A549 (cell line): ENCODE results near the gene ITGAL. TPM values are rescaled to one million over a fixed set of nuclear protein-coding genes. Genes with fewer than 3 reads are reported as not detected.
A peak's percentile ranks its signal among the peaks of the same experiment; 100 is the strongest.

Source experiments
- ATAC-seq, 2 experiments: fragments of 200-7000 bp in 1 of 2; fragments of >200 bp in 1 of 2; cut with Nextera tagmentation in 1 of 2; cut with Tn5 transposase in 1 of 2; 3 replicates each; pipeline versions ENCODE4 v1.8.0 to v1.9.1; 2018 to 2020; ENCODE audit warnings: mild to moderate bottlenecking in 1 of 2, moderate library complexity in 1 of 2
- CTCF ChIA-PET: fragments of 300-600 bp; sonication (Branson Sonifier 250); formaldehyde crosslinking; extraction: SDS; loops from one replicate; lab custom pipeline; 2021; ENCODE audit warnings: antibody characterized with exemption, inconsistent platforms; lab: Yijun Ruan, JAX
- POLR2A ChIA-PET: fragments of 350-600 bp; formaldehyde crosslinking; extraction: SDS; loops from one replicate; lab custom pipeline; 2021; ENCODE audit warnings: antibody characterized with exemption, inconsistent platforms; lab: Yijun Ruan, JAX
- DNase-seq, 2 experiments: peaks; one replicate each; pipeline versions ENCODE4 v3.0.0 to v3.0.0-alpha.2; 2011 to 2016; ENCODE audit warnings: low read depth in 1 of 2, low spot score in 1 of 2
- FAIRE-seq: peaks from 2 replicates; lab custom pipeline; 2011; peaks lifted over from hg19 to GRCh38; lab: Jason Lieb, UNC
- H3K27ac ChIP-seq, 2 experiments: fragments of >200 bp; sonication (Bioruptor Twin); formaldehyde crosslinking; 3 replicates each; pipeline ENCODE4 v1.5.1; 2016 to 2017
- H3K4me1 ChIP-seq: fragments of >200 bp; sonication (Bioruptor Twin); formaldehyde crosslinking; 3 replicates; pipeline ENCODE4 v1.6.1; 2016
- H3K4me2 ChIP-seq: fragments of >200 bp; sonication (Bioruptor Twin); formaldehyde crosslinking; 3 replicates; pipeline ENCODE4 v1.6.1; 2016
- H3K4me3 ChIP-seq: fragments of >200 bp; sonication (Bioruptor Twin); formaldehyde crosslinking; 3 replicates; pipeline ENCODE4 v1.5.1; 2016
- H3K9me3 ChIP-seq: fragments of >200 bp; sonication (Bioruptor Twin); formaldehyde crosslinking; 3 replicates; pipeline ENCODE4 v1.6.1; 2016
- ATOH8 ChIP-seq: fragments of 250-450 bp; sonication (Bioruptor Pico); IDR thresholded peaks from 2 replicates; pipeline ENCODE4 v1.5.0; 2020; ENCODE audit warnings: low read depth, mild to moderate bottlenecking, moderate library complexity
- BCL3 ChIP-seq: fragments of >200 bp; sonication (Bioruptor Twin); formaldehyde crosslinking; IDR thresholded peaks from 3 replicates; pipeline ENCODE4 v1.6.1; 2016
- CEBPB ChIP-seq, 2 experiments: fragments of >200 bp in 1 of 2; sonication (Bioruptor Twin) in 1 of 2; formaldehyde crosslinking in 1 of 2; IDR thresholded peaks; 2 replicates each; pipeline ENCODE4 v1.6.1; 2012 to 2016
- CHD2 ChIP-seq: fragments of 150-350 bp; IDR thresholded peaks from 2 replicates; pipeline ENCODE4 v1.6.1; 2014; ENCODE audit warnings: low read length; ENCODE audit not compliant: partially characterized antibody
- E2F6 ChIP-seq: IDR thresholded peaks from 2 replicates; pipeline ENCODE4 v1.6.1; 2012; ENCODE audit warnings: low read depth, borderline replicate concordance
- EHF ChIP-seq: fragments of 250-450 bp; sonication (Bioruptor Pico); IDR thresholded peaks from 2 replicates; pipeline ENCODE4 v1.5.0; 2020; ENCODE audit warnings: mild to moderate bottlenecking
- FOXS1 ChIP-seq: fragments of 250-450 bp; sonication (Bioruptor Pico); IDR thresholded peaks from 2 replicates; pipeline ENCODE4 v1.5.0; 2020; ENCODE audit warnings: mild to moderate bottlenecking, moderate library complexity
- GATA3 ChIP-seq: IDR thresholded peaks from 2 replicates; pipeline ENCODE4 v1.6.1; 2012; ENCODE audit warnings: borderline replicate concordance
- HEYL ChIP-seq: fragments of 250-450 bp; sonication (Bioruptor Pico); IDR thresholded peaks from 2 replicates; pipeline ENCODE4 v1.8.0; 2021; ENCODE audit warnings: mild to moderate bottlenecking, moderate library complexity
- HMGXB4 ChIP-seq: fragments of 250-450 bp; sonication (Bioruptor Pico); IDR thresholded peaks from 2 replicates; pipeline ENCODE4 v1.5.0; 2021; ENCODE audit warnings: mild to moderate bottlenecking, moderate library complexity, borderline replicate concordance
- HOXB13 ChIP-seq: fragments of 250-450 bp; sonication (Bioruptor Pico); IDR thresholded peaks from 2 replicates; pipeline ENCODE4 v1.5.0; 2020; ENCODE audit warnings: low read depth, mild to moderate bottlenecking, moderate library complexity
- JUN ChIP-seq, 2 experiments: fragments of >200 bp; sonication (Bioruptor Twin); formaldehyde crosslinking; IDR thresholded peaks; 2 replicates in 1 of 2; 3 replicates in 1 of 2; pipeline ENCODE4 v1.6.1; 2016 to 2017
- MAX ChIP-seq: IDR thresholded peaks from 2 replicates; pipeline ENCODE4 v1.6.1; 2012
- MYC ChIP-seq: IDR thresholded peaks from 2 replicates; pipeline ENCODE4 v1.6.1; 2012; ENCODE audit warnings: mild to moderate bottlenecking, inconsistent platforms, low read length, improper control_type of control experiment, borderline replicate concordance
- NFE2L2 ChIP-seq: fragments of 150-350 bp; conservative IDR thresholded peaks from 2 replicates; pipeline ENCODE4 v1.6.1; 2014; ENCODE audit warnings: low read length
- NPAS2 ChIP-seq: fragments of 250-450 bp; sonication (Bioruptor Pico); IDR thresholded peaks from 2 replicates; pipeline ENCODE4 v1.8.0; 2022; ENCODE audit warnings: mild to moderate bottlenecking, moderate library complexity, borderline replicate concordance
- NR3C1 ChIP-seq: fragments of >200 bp; sonication (Bioruptor Twin); formaldehyde crosslinking; IDR thresholded peaks from 3 replicates; pipeline ENCODE4 v1.6.1; 2017
- PHF8 ChIP-seq: fragments of 200-600 bp; sonication (generic); IDR thresholded peaks from 2 replicates; pipeline ENCODE4 v1.6.1; 2016; ENCODE audit warnings: low read depth, mild to moderate bottlenecking, antibody characterized with exemption, moderate library complexity, borderline replicate concordance
- RAD21 ChIP-seq, 2 experiments: fragments of >200 bp in 1 of 2; sonication (Bioruptor Twin) in 1 of 2; formaldehyde crosslinking in 1 of 2; IDR thresholded peaks in 1 of 2; conservative IDR thresholded peaks in 1 of 2; 2 replicates in 1 of 2; 3 replicates in 1 of 2; pipeline ENCODE4 v1.6.1; 2012 to 2018; ENCODE audit warnings: inconsistent platforms in 1 of 2
- RNF2 ChIP-seq: fragments of 200-600 bp; sonication (generic); IDR thresholded peaks from 2 replicates; pipeline ENCODE4 v1.6.1; 2016; ENCODE audit warnings: low read depth, mild to moderate bottlenecking, antibody characterized with exemption, moderate library complexity, borderline replicate concordance
- USF2 ChIP-seq: fragments of 450-650 bp; IDR thresholded peaks from 2 replicates; pipeline ENCODE4 v1.6.1; 2014; ENCODE audit warnings: antibody characterized with exemption
- ZC3H11A ChIP-seq: fragments of 450-650 bp; IDR thresholded peaks from 2 replicates; pipeline ENCODE4 v1.6.1; 2014; ENCODE audit warnings: antibody characterized with exemption, mild to moderate bottlenecking
- ZFP36 ChIP-seq: fragments of 450-650 bp; IDR thresholded peaks from 2 replicates; pipeline ENCODE4 v1.6.1; 2014; ENCODE audit warnings: borderline replicate concordance; ENCODE audit not compliant: partially characterized antibody
- ZNF302 ChIP-seq: fragments of 250-450 bp; sonication (Bioruptor Pico); IDR thresholded peaks from 2 replicates; pipeline ENCODE4 v1.9.0; 2021; ENCODE audit warnings: inconsistent platforms, mild to moderate bottlenecking, moderate library complexity
- WGBS: methylation state at CpG from one replicate; pipeline ENCODE4 v1.1.6; 2017; ENCODE audit errors: missing lambda C conversion rate; 5-methylcytosine and 5-hydroxymethylcytosine counted together
- polyA plus RNA-seq, 4 experiments: library from polyadenylated mRNA; depleted of rRNA in 3 of 4; stranded (reverse); fragments of >200 nt; fragmentation: RNase III in 1 of 4; extraction: RNeasy Plus Mini Kit Qiagen cat#74134 plus additional on column Dnase treatment in 1 of 4; gene quantifications; 2 replicates in 3 of 4; 3 replicates in 1 of 4; pipeline ENCODE4 v1.2.3, GENCODE V29; 2011 to 2017

Gene ITGAL
- polyA plus RNA-seq, 2 of the 4 experiments (the other 2 are of a cell fraction): 0.17 to 0.94 TPM

- no peak for DNase-seq
- Histone ChIP-seq H3K4me2 (peak overlapping the region; percentile 87), H3K4me3 (peak overlapping the region; percentile 52), H3K27ac (peak overlapping the region; percentile 89 to 93), H3K9me3 (no peaks in the 10 kb centered on the region), H3K4me1 (peaks cover 13% of the 10 kb centered on the region; the same call in 2 of the 3 replicates)
- ATAC-seq: peak; percentile 6 to 9; a peak in 3 of 6 replicates
- FAIRE-seq: no peak
- CTCF ChIA-PET: interaction anchor here (0.6 to 2.8 kb wide), 10 partner anchors 10 to 105 kb away, joined by 3 to 12 read pairs (median 8); partner anchors contain the start of genes DCTPP1, ZNF764, ZNF768 and ZNF785
- TF ChIP-seq BCL3 (peak; percentile 73; the same call in 1 of the 3 replicates), NFE2L2 (no peak), JUN (IDR thresholded peaks at IDR 0.05) (peak; percentile 12 to 50; a peak in 2 of 5 replicates), MAX (peak; percentile 71), HMGXB4 (0 out of 2 replicates have a peak, but pooled peaks have one; percentile 39), HOXB13 (0 out of 2 replicates have a peak, but pooled peaks have one; percentile 60), ZNF302 (CRISPR knock-in tag) (0 out of 2 replicates have a peak, but pooled peaks have one; percentile 24), ZC3H11A (no peak), E2F6 (peak; percentile 67; the same call in 1 of the 2 replicates), RNF2 (peak; percentile 78; the same call in 1 of the 2 replicates)
- 25% methylated on average over 18 of the region's 18 CpGs for WGBS
- POLR2A ChIA-PET: interaction anchor here (0.6 to 3.0 kb wide), 12 partner anchors 8 to 263 kb away, joined by 3 to 36 read pairs (median 5); partner anchors contain the start of genes DCTPP1, ZNF688, ZNF689 and ZNF764
Observed at GRCh38 chr16:30535106-30535776, 62.7 kb downstream of the ITGAL start.

GRCh38 chr16:30535777-30536190, 63.2 kb downstream of the ITGAL start:
- DNase-seq: peak in 1 of 2 experiments; percentile 67
- POLR2A ChIA-PET: interaction anchor here (0.5 to 3.0 kb wide), 8 partner anchors 9 to 106 kb away, joined by 3 to 36 read pairs (median 6); partner anchors contain the start of genes DCTPP1, ZNF688 and ZNF764
- Histone ChIP-seq H3K4me3 (peak overlapping the region; percentile 52), H3K4me1 (peaks cover 13% of the 10 kb centered on the region; the same call in 2 of the 3 replicates), H3K27ac (peak overlapping the region; percentile 89 to 93; a peak in 5 of 6 replicates), H3K4me2 (peak overlapping the region; percentile 87), H3K9me3 (no peaks in the 10 kb centered on the region)
- no peak for FAIRE-seq
- ATAC-seq: peak; percentile 47 to 68; a peak in 4 of 6 replicates
- 69% methylated on average over 12 of the region's 12 CpGs for WGBS
- CTCF ChIA-PET: interaction anchor here (0.7 to 2.8 kb wide), 10 partner anchors 10 to 106 kb away, joined by 3 to 12 read pairs (median 8); partner anchors contain the start of genes DCTPP1, ZNF764, ZNF768 and ZNF785
- no peak for TF ChIP-seq GATA3
- no peak for TF ChIP-seq FOXS1 (CRISPR knock-in tag)
- no peak for TF ChIP-seq ZNF302 (CRISPR knock-in tag)
- TF ChIP-seq RNF2: no peak
- TF ChIP-seq CHD2: no peak
- TF ChIP-seq RAD21 (conservative IDR thresholded peaks at IDR 0.05 in 1 of 2, IDR thresholded peaks at IDR 0.05 in 1 of 2): no peak
- TF ChIP-seq ATOH8 (CRISPR knock-in tag): no peak
- TF ChIP-seq NFE2L2: no peak
- no peak for TF ChIP-seq EHF (CRISPR knock-in tag)
- TF ChIP-seq ZC3H11A: no peak
- no peak for TF ChIP-seq CEBPB (IDR thresholded peaks at IDR 0.05)
- TF ChIP-seq ZFP36: no peak
- TF ChIP-seq MYC: no peak
- no peak for TF ChIP-seq HEYL (CRISPR knock-in tag)
- no peak for TF ChIP-seq HMGXB4
- no peak for TF ChIP-seq NR3C1
- no peak for TF ChIP-seq PHF8
- no peak for TF ChIP-seq NPAS2 (CRISPR knock-in tag)
- TF ChIP-seq USF2: no peak
